Right ventricle myocardium inferior (tissue), 1 donor: ENCODE results near the gene VEPH1. TPM values are rescaled to one million over a fixed set of nuclear protein-coding genes. Genes with fewer than 3 reads are reported as not detected.

Source experiments
- ATAC-seq: fragments of 200-7000 bp; cut with Tn5 transposase; one replicate; pipeline ENCODE4 v1.9.1; 2020; ENCODE audit warnings: mild to moderate bottlenecking, moderate library complexity
- DNase-seq: peaks from one replicate; pipeline ENCODE4 v3.0.0; 2021; ENCODE audit errors: missing footprints
- intact Hi-C: fragments of 100-400 bp; cut with DNase I; formaldehyde crosslinking; loops from one replicate; pipeline ENCODE4 v1.11.0; 2022
- total RNA-seq: library from RNA; stranded (reverse); fragmentation: NEBNext Ultra II Directional; extraction: Animal tissue kit (Norgen Biotek cat#: 25700); gene quantifications from one replicate; pipeline ENCODE4 v1.2.1, GENCODE V29; 2021
- donor health status: DM: no; HTN: yes; CAD: no; lungs with severe emphysema.

VEPH1 gene
- total RNA-seq, 1 donor from 2014 or later = 0.41 TPM

- DNase-seq (no peak), ATAC-seq (no peak)
- intact Hi-C loops = no loop called here
Observed at GRCh38 chr3:157226173-157226847, 276.9 kb downstream of the VEPH1 start.

GRCh38 chr3:157225001-157225400 is 278.2 kb downstream of the VEPH1 start:
- ATAC-seq (no peak), DNase-seq (no peak)
- intact Hi-C loops = no loop called here

DNA sequence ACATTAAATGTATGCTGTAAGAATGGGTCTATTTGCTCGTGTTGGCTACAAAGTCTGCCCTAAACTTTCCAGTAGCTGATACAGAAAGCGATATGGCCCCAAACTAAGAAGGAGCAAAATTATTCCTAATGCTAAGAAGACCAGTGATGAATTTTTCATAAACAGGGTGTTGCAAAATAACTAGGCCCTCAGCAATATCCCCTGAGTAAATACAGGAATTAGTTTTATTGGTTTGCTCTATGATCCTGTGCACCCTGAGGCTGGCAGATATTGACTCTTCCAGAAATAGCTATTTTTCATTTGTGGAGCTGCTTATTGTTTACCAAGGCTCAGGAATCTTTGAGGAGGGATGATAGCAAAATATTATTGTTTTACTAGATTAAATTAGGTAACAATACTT is 282.3 kb downstream of the VEPH1 start:
- intact Hi-C loops = no loop called here
- ATAC-seq (no peak), DNase-seq (no peak)

DNA sequence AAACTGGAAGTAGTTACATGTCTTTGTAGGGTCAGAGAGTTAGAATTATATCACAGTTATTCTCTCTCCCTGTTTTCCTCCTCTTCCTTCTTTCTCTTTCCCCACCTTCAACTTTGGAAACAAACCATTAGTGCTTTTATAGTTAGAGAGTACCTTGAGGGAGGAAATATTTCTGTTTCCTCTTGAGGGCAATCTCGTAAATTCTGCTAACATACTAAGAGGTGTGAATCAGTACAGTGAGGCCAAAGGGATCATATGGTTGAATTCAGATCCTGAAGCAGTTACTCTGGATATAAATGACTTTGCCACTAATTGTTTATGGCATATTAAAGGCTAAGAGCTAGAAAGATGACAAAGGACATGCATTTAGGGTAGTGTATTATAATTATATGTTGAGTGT is 283.0 kb downstream of the VEPH1 start:
- no peak for DNase-seq
- ATAC-seq = no peak
- intact Hi-C loops = no loop called here

DNA sequence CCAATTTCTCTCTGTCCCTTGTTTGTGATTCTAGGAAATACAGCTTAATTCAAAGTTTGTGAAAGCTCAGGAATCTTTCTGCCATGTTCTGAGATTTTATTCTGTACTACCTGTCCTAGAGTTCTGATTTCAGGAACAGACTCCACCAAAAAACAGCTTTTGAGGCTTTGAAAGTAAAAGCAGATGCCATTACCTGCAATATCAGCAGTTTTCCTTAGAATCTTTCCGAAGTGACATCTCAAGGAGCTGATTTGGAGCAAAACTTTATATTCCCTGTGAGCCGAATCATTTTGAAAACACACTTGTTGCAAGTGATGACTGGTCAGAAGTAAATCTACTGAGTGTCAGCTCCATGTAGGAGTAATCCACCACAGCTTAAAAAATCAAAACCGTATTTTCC is 284.0 kb downstream of the VEPH1 start:
- DNase-seq (no peak), ATAC-seq (no peak)
- intact Hi-C loops = no loop called here

Other genes starting within 250 kb of the VEPH1 start
- gene PTX3, start 66.6 kb downstream of the VEPH1 start, total RNA-seq = 0.16 TPM